ENCODE results near the gene UTS2R.
A peak's percentile ranks its signal among the peaks of the same experiment; 100 is the strongest.
"Not testable (repeated sequence)": the region's sequence is repeated elsewhere in the genome, so short reads cannot be mapped to it uniquely, and the experiment has no call there.

Gene UTS2R

GRCh38 chr17:82334204-82334621, 37.4 kb upstream of the UTS2R start:
- DNase-seq (ENCODE audit: low read depth in 2 of 2): no peak

- no peak for DNase-seq (ENCODE audit: low read depth in 2 of 2)
Observed at GRCh38 chr17:82334622-82335394, 36.8 kb upstream of the UTS2R start.

GRCh38 chr17:82338858-82339633, 32.5 kb upstream of the UTS2R start:
- DNase-seq (ENCODE audit: low read depth in 2 of 2): no peak

- DNase-seq (ENCODE audit: low read depth in 2 of 2): no peak
Observed at GRCh38 chr17:82339634-82340580, 31.7 kb upstream of the UTS2R start.

- no peak for DNase-seq (ENCODE audit: low read depth in 2 of 2)
Observed at GRCh38 chr17:82342361-82343079, 29.0 kb upstream of the UTS2R start.

- DNase-seq (ENCODE audit: low read depth in 2 of 2): no peak
Observed at GRCh38 chr17:82343560-82343959, 28.0 kb upstream of the UTS2R start.

- DNase-seq (ENCODE audit: low read depth in 2 of 2): no peak
Observed at GRCh38 chr17:82344175-82344907, 27.2 kb upstream of the UTS2R start.

- DNase-seq (ENCODE audit: low read depth in 2 of 2): no peak
Observed at GRCh38 chr17:82345151-82345976, 26.2 kb upstream of the UTS2R start.

- no peak for DNase-seq (ENCODE audit: low read depth in 2 of 2)
Observed at GRCh38 chr17:82346342-82347300, 24.9 kb upstream of the UTS2R start.

GRCh38 chr17:82347994-82348393, 23.6 kb upstream of the UTS2R start:
- DNase-seq (ENCODE audit: low read depth in 2 of 2): not testable (repeated sequence)

GRCh38 chr17:82348434-82348833, 23.1 kb upstream of the UTS2R start:
- no peak for DNase-seq (ENCODE audit: low read depth in 2 of 2)

GRCh38 chr17:82348866-82349265, 22.7 kb upstream of the UTS2R start:
- no peak for DNase-seq (ENCODE audit: low read depth in 2 of 2)

- DNase-seq (ENCODE audit: low read depth in 2 of 2): no peak
Observed at GRCh38 chr17:82349287-82349701, 22.3 kb upstream of the UTS2R start.

GRCh38 chr17:82350182-82351030, 21.2 kb upstream of the UTS2R start:
- DNase-seq (ENCODE audit: low read depth in 2 of 2): peak in 1 of 2 donors; percentile 23

- DNase-seq (ENCODE audit: low read depth in 2 of 2): no peak
Observed at GRCh38 chr17:82351254-82351712, 20.3 kb upstream of the UTS2R start.

GRCh38 chr17:82351713-82352488, 19.7 kb upstream of the UTS2R start:
- peak; percentile 64 to 67 for DNase-seq (ENCODE audit: low read depth in 2 of 2)

- no peak for DNase-seq (ENCODE audit: low read depth in 2 of 2)
Observed at GRCh38 chr17:82353484-82353883, 18.1 kb upstream of the UTS2R start.

All from stimulated activated CD4-positive, alpha-beta T cell treated with anti-CD3 and anti-CD28 coated beads, Interleukin-1b, Interleukin-23, amount 100 ng/mL, for 1 hour (primary cell).